Mesenchymal stem cell (in vitro differentiated cells and primary cell): ENCODE data around the gene ZSCAN9.

Experiments
- DNase-seq: peaks from one replicate; pipeline ENCODE4 v3.0.0-alpha.2; 2013
- H2AFZ ChIP-seq: one replicate; pipeline ENCODE4 v1.6.1; 2013; ENCODE audit warnings: low read depth, mild to moderate bottlenecking, control low read depth, inconsistent platforms, low read length, moderate library complexity
- H2AK5ac ChIP-seq: 2 replicates; pipeline ENCODE4 v1.6.1; 2013; ENCODE audit warnings: low read length, moderate library complexity, mild to moderate bottlenecking, inconsistent platforms; ENCODE audit not compliant: severe bottlenecking
- H2BK120ac ChIP-seq: one replicate; pipeline ENCODE4 v1.6.1; 2013; ENCODE audit warnings: low read depth, mild to moderate bottlenecking, inconsistent platforms, low read length, moderate library complexity
- H2BK12ac ChIP-seq, 2 experiments: one replicate each; pipeline ENCODE4 v1.6.1; 2013; ENCODE audit warnings: inconsistent platforms in 2 of 2, low read length in 2 of 2, mild to moderate bottlenecking in 2 of 2, moderate library complexity in 2 of 2, control low read depth in 1 of 2
- H2BK15ac ChIP-seq: one replicate; pipeline ENCODE4 v1.6.1; 2013; ENCODE audit warnings: mild to moderate bottlenecking, low read depth, inconsistent platforms; ENCODE audit not compliant: poor library complexity, severe bottlenecking
- H2BK5ac ChIP-seq: 2 replicates; pipeline ENCODE4 v1.6.1; 2013; ENCODE audit warnings: low read depth, mild to moderate bottlenecking, low read length, control low read depth, inconsistent platforms; ENCODE audit not compliant: poor library complexity, severe bottlenecking
- H3K14ac ChIP-seq, 2 experiments: one replicate each; pipeline ENCODE4 v1.6.1; 2013; ENCODE audit warnings: inconsistent platforms in 2 of 2, low read length in 2 of 2, control low read depth in 1 of 2, mild to moderate bottlenecking in 1 of 2, moderate library complexity in 1 of 2
- H3K18ac ChIP-seq, 2 experiments: one replicate each; pipeline ENCODE4 v1.6.1; 2013; ENCODE audit warnings: inconsistent platforms in 2 of 2, low read length in 2 of 2, control low read depth in 1 of 2, low read depth in 1 of 2, mild to moderate bottlenecking in 1 of 2
- H3K23ac ChIP-seq, 2 experiments: one replicate each; pipeline ENCODE4 v1.6.1; 2013; ENCODE audit warnings: inconsistent platforms in 2 of 2, low read length in 2 of 2, mild to moderate bottlenecking in 2 of 2, moderate library complexity in 2 of 2, control low read depth in 1 of 2
- H3K27ac ChIP-seq: 2 replicates; pipeline ENCODE4 v1.5.1; 2013; ENCODE audit warnings: mild to moderate bottlenecking, moderate library complexity, low read length, control low read depth, inconsistent platforms; ENCODE audit not compliant: poor library complexity, severe bottlenecking
- H3K27me3 ChIP-seq, 2 experiments: 2 replicates each; pipeline versions ENCODE4 v1.6.1 to v1.7.0; 2013; ENCODE audit warnings: low read length in 2 of 2, mild to moderate bottlenecking in 2 of 2, moderate library complexity in 2 of 2, control low read depth in 1 of 2, inconsistent platforms in 1 of 2; ENCODE audit not compliant: control insufficient read depth in 1 of 2, insufficient read depth in 1 of 2
- H3K36me3 ChIP-seq, 2 experiments: 2 replicates each; pipeline versions ENCODE4 v1.6.1 to v1.7.0; 2013; ENCODE audit warnings: low read length in 2 of 2, control low read depth in 1 of 2, inconsistent platforms in 1 of 2, low read depth in 1 of 2, mild to moderate bottlenecking in 1 of 2; ENCODE audit not compliant: insufficient read depth in 2 of 2, control insufficient read depth in 1 of 2
- H3K4ac ChIP-seq, 2 experiments: one replicate each; pipeline ENCODE4 v1.6.1; 2013; ENCODE audit warnings: inconsistent platforms in 2 of 2, low read length in 2 of 2, mild to moderate bottlenecking in 2 of 2, moderate library complexity in 2 of 2, control low read depth in 1 of 2, low read depth in 1 of 2
- H3K4me1 ChIP-seq: 2 replicates; pipeline ENCODE4 v1.6.1; 2013; ENCODE audit warnings: low read depth, low read length, control low read depth; ENCODE audit not compliant: control insufficient read depth, insufficient read depth
- H3K4me2 ChIP-seq: 2 replicates; pipeline ENCODE4 v1.6.1; 2013; ENCODE audit warnings: low read length, mild to moderate bottlenecking, inconsistent platforms; ENCODE audit not compliant: poor library complexity, severe bottlenecking
- H3K4me3 ChIP-seq, 2 experiments: 2 replicates each; pipeline versions ENCODE4 v1.5.1 to v1.7.0; 2013; ENCODE audit warnings: low read length in 2 of 2, mild to moderate bottlenecking in 2 of 2, control low read depth in 1 of 2, low read depth in 1 of 2; ENCODE audit not compliant: insufficient read depth in 1 of 2
- H3K79me1 ChIP-seq: replicated peaks from 2 replicates; pipeline ENCODE4 v1.6.1; 2013; ENCODE audit warnings: mild to moderate bottlenecking, control low read depth, low read length, inconsistent platforms; ENCODE audit not compliant: poor library complexity, severe bottlenecking
- H3K9ac ChIP-seq: 2 replicates; pipeline ENCODE4 v1.7.0; 2013; ENCODE audit warnings: mild to moderate bottlenecking, low read length, moderate library complexity
- H3K9me3 ChIP-seq: 2 replicates; pipeline ENCODE4 v1.7.0; 2013; ENCODE audit warnings: mild to moderate bottlenecking, low read length; ENCODE audit not compliant: control insufficient read depth
- H4K8ac ChIP-seq: one replicate; pipeline ENCODE4 v1.6.1; 2013; ENCODE audit warnings: inconsistent platforms, mild to moderate bottlenecking, low read length, moderate library complexity
- H4K91ac ChIP-seq: one replicate; pipeline ENCODE4 v1.6.1; 2013; ENCODE audit warnings: mild to moderate bottlenecking, low read length, inconsistent platforms
- WGBS: methylation state at CpG from one replicate; pipeline ENCODE4 v1.1.7; 2013; ENCODE audit warnings: mixed read lengths; 5-methylcytosine and 5-hydroxymethylcytosine counted together

Gene ZSCAN9

DNA sequence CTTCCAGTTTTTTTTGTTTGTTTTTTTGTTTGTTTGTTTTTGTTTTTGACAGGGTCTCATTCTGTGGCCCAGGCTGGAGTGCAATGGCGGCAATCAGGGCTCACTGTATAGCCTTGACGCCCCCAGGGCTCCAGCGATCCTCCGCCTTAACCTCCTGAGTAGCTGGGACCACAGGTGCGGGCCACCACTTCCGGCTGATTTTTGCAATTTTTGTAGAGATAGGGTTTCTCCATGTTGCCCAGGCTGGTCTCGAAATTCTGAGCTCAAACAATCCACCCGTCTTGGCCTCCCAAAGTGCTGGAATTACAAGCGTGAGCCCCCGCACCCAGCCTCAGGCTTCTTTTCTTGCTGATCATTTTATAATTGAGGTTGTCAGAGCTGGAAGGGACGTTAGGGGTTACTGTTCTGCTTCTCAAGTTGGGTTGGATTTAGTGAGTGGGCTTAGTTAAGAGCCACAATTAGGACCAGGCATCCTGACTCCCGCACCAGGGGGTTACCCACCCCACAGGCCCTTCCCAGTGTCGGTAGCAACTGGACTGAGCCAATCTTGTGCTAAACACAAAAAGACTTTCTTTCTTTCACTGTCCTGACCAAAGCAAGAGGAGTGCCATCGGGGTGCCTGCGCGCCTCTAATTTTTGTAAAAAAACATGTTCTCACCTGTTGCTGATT lies 13.1 kb upstream of the ZSCAN9 start:
- Histone ChIP-seq H3K4me2 (peak overlapping the region; percentile 52), H3K4me3 (peak overlapping the region in 1 of 2 experiments; percentile 80), H2AK5ac (no peak overlapping the region), H3K23ac (no peak overlapping the region), H3K14ac (no peak overlapping the region), H2BK5ac (no peak overlapping the region), H4K91ac (no peak overlapping the region), H2BK12ac (no peak overlapping the region), H2AFZ (no peak overlapping the region), H3K4me1 (peaks cover 6% of the 10 kb centered on the region), H3K9me3 (no peaks in the 10 kb centered on the region), H3K4ac (no peak overlapping the region), H3K79me1 (peaks cover 1% of the 10 kb centered on the region), H3K27me3 (peaks cover 49 to 64% of the 10 kb centered on the region in 2 experiments), H4K8ac (no peak overlapping the region), H3K9ac (peak overlapping the region; percentile 79), H2BK15ac (no peak overlapping the region), H3K27ac (no peak overlapping the region), H3K36me3 (no peaks in the 10 kb centered on the region), H3K18ac (no peak overlapping the region), H2BK120ac (no peak overlapping the region)
- no peak for DNase-seq
- 24% methylated on average over 16 of the region's 16 CpGs for WGBS

DNA sequence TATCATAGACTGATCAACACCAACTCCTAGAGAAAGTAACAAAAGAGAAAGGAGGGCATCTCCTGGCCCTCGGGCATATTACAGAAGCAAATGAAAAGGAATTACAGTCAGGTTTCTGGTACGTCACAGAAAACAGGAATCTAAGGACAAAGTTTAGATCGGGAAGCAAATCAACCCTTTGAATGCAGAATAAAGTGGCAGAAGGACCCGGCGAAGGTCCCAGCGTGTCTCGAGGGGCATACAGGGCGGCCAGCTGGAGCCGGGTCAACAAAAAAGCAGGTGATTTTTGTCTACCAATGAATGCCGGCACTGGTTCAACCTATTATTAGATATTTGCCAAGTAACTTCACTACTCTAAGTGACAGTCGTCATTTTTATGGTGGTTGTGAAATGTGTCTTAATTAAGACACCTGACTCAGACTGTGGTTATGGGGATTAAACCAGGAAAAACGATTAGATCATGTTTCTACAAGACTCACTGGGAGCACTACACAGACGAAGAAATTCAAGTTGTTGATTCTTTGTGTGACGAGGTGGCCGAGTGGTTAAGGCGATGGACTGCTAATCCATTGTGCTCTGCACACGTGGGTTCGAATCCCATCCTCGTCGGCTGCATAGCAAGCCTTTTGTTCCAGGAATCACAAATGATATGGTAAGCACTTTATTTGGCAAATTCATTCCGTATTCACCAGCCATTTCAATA lies 12.4 kb upstream of the ZSCAN9 start:
- peak overlapping the region; percentile 11 to 80 for H3K4me3 ChIP-seq
- no peak overlapping the region for H3K4ac ChIP-seq
- H3K23ac ChIP-seq: no peak overlapping the region
- H2AK5ac ChIP-seq: no peak overlapping the region
- H3K9me3 ChIP-seq: no peaks in the 10 kb centered on the region
- no peak overlapping the region for H2BK15ac ChIP-seq
- 6% methylated on average over 19 of the region's 21 CpGs for WGBS
- no peak overlapping the region for H2BK5ac ChIP-seq
- H2BK12ac ChIP-seq: no peak overlapping the region
- peaks cover 2% of the 10 kb centered on the region for H3K4me1 ChIP-seq
- peak overlapping the region; percentile 52 for H3K4me2 ChIP-seq
- H3K27ac ChIP-seq: no peak overlapping the region
- no peak overlapping the region for H3K14ac ChIP-seq
- no peak overlapping the region for H4K91ac ChIP-seq
- no peaks in the 10 kb centered on the region for H3K36me3 ChIP-seq
- peaks cover 4% of the 10 kb centered on the region for H3K79me1 ChIP-seq
- peaks cover 43 to 64% of the 10 kb centered on the region in 2 experiments for H3K27me3 ChIP-seq
- H2AFZ ChIP-seq: no peak overlapping the region
- H3K18ac ChIP-seq: no peak overlapping the region
- H4K8ac ChIP-seq: no peak overlapping the region
- H3K9ac ChIP-seq: peak overlapping the region; percentile 79
- DNase-seq: peak; percentile 86
- H2BK120ac ChIP-seq: no peak overlapping the region

DNA sequence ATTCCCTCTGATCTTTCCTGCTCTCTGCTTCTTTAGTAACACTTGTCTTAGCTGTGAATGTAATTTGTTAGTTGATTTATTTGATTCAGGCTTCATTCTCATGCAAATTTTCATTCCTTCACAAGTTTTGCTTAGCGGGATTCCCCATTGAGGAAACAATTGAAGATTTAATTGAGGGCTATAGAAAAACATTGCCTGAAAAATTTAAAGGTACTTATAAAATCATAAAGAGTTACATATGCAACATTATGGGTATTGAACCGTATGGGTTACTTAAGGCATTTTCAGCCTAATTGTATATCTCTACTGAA lies 11.9 kb upstream of the ZSCAN9 start:
- no peak overlapping the region for H3K23ac ChIP-seq
- no peak overlapping the region for H4K8ac ChIP-seq
- H2AK5ac ChIP-seq: no peak overlapping the region
- no peaks in the 10 kb centered on the region for H3K36me3 ChIP-seq
- H3K9ac ChIP-seq: peak overlapping the region; percentile 37
- H2BK15ac ChIP-seq: no peak overlapping the region
- no peak overlapping the region for H3K4ac ChIP-seq
- H3K4me3 ChIP-seq: peak overlapping the region in 1 of 2 experiments; percentile 80
- H3K9me3 ChIP-seq: no peaks in the 10 kb centered on the region
- no peak overlapping the region for H3K4me2 ChIP-seq
- no peak overlapping the region for H2AFZ ChIP-seq
- peaks cover 4% of the 10 kb centered on the region for H3K4me1 ChIP-seq
- H2BK5ac ChIP-seq: no peak overlapping the region
- DNase-seq: no peak
- H4K91ac ChIP-seq: no peak overlapping the region
- WGBS: no CpG with 5 or more reads among the region's 2 CpGs
- H3K14ac ChIP-seq: no peak overlapping the region
- no peak overlapping the region for H3K18ac ChIP-seq
- no peak overlapping the region for H3K27ac ChIP-seq
- no peak overlapping the region for H2BK120ac ChIP-seq
- peaks cover 9% of the 10 kb centered on the region for H3K79me1 ChIP-seq
- no peak overlapping the region for H2BK12ac ChIP-seq
- H3K27me3 ChIP-seq: peaks cover 37 to 62% of the 10 kb centered on the region in 2 experiments

DNA sequence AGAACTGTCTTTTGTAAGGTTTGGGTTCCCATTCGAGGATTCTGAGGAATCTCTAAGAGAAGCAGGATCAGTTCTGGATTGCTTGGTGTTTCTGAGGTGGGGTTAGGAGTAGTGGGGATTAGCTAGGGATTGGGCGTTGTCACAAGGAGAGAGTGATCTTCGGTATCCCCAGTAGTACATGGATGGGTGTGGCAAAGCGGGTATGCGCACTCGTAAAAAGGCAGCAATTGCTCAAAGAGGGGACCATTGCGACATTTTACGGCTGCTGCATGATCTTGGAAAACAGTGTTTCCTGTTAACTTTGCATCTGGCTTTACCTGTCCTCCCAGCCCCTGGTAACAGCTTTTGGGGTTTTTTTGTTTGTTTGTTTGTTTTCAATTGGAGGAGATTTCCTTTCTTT lies 9.7 kb upstream of the ZSCAN9 start:
- Histone ChIP-seq H3K4me3 (peak overlapping the region in 1 of 2 experiments; percentile 66), H2BK15ac (no peak overlapping the region), H3K79me1 (peaks cover 11% of the 10 kb centered on the region), H4K8ac (no peak overlapping the region), H3K14ac (no peak overlapping the region), H2BK120ac (no peak overlapping the region), H2BK5ac (no peak overlapping the region), H2AFZ (no peak overlapping the region), H3K4ac (no peak overlapping the region), H3K27ac (no peak overlapping the region), H3K18ac (no peak overlapping the region), H2BK12ac (no peak overlapping the region), H3K27me3 (peaks cover 30 to 42% of the 10 kb centered on the region in 2 experiments), H3K9me3 (no peaks in the 10 kb centered on the region), H3K4me2 (no peak overlapping the region), H2AK5ac (no peak overlapping the region), H3K9ac (peak overlapping the region; percentile 38), H3K4me1 (peaks cover 5% of the 10 kb centered on the region), H4K91ac (no peak overlapping the region), H3K36me3 (no peaks in the 10 kb centered on the region), H3K23ac (no peak overlapping the region)
- no peak for DNase-seq
- WGBS: 81% methylated on average over 8 of the region's 8 CpGs
